ENCODE results near the gene PLEKHO2. TPM values are rescaled to one million over a fixed set of nuclear protein-coding genes. Genes with fewer than 3 reads are reported as not detected.

Gene PLEKHO2
- total and polyA plus RNA-seq, 2 of the 13 experiments (the other 11 are each of a cell fraction or from before 2014, with no cell fraction given), result 3.8 to 4.8 TPM

GRCh38 chr15:64851503-64851840, 9.8 kb downstream of the PLEKHO2 start:
- POLR2A ChIA-PET, result no interaction called here
- BruUV-seq (replicated peaks), result no TSS peak
- CTCF ChIA-PET (ENCODE audit: low intra/inter-chr PET ratio, low total read pairs), result no interaction called here
- FAIRE-seq, result no peak
- Histone ChIP-seq H3K4me1 (ENCODE audit: insufficient read depth, low read length) (peaks cover 25% of the 10 kb centered on the region), H3K79me2 (ENCODE audit: insufficient read depth, low read length) (no peaks in the 10 kb centered on the region), H4K20me1 (ENCODE audit: insufficient read depth, low read length) (no peaks in the 10 kb centered on the region), H3K9ac (ENCODE audit: insufficient read depth, low read depth, low read length) (no peak overlapping the region), H3K9me3 (ENCODE audit: low read length) (no peaks in the 10 kb centered on the region), H3K36me3 (replicated peaks in 1 of 2; ENCODE audit: control insufficient read depth in 1 of 2, insufficient read depth in 2 of 2, low read length in 2 of 2) (peaks cover 12 to 27% of the 10 kb centered on the region in 2 experiments; a peak in 3 of 5 replicates), H3K4me2 (ENCODE audit: low read depth, low read length) (no peak overlapping the region), H3K27me3 (ENCODE audit: control insufficient read depth in 1 of 2, insufficient read depth in 2 of 2, low read length in 2 of 2) (no peaks in the 10 kb centered on the region), H3K4me3 (replicated peaks in 1 of 3; ENCODE audit: insufficient read depth in 1 of 3, low read depth in 2 of 3, low read length in 3 of 3) (no peak overlapping the region), H3K27ac (ENCODE audit: extremely low read length, insufficient read depth, low read length) (no peak overlapping the region), H2AFZ (ENCODE audit: low read length) (no peak overlapping the region)
- in situ Hi-C loops (cut with HindIII; ENCODE audit: extremely low pct_ligation_motif_present, low pct_unique_long_range_greater_than_20kb) (no loop called here), intact Hi-C loops (cut with micrococcal nuclease; ENCODE audit: unreplicated experiment) (no loop called here)
- no peak for ATAC-seq
- WGBS (ENCODE audit: low lambda C conversion rate), result 91% methylated on average over 6 of the region's 6 CpGs
- TF ChIP-seq ZFP90 (CRISPR knock-in tag; IDR thresholded peaks at IDR 0.05; ENCODE audit: borderline replicate concordance) (no peak), MXD1 (CRISPR knock-in tag; IDR thresholded peaks at IDR 0.05) (no peak), SMC3 (IDR thresholded peaks at IDR 0.05; ENCODE audit: low read length) (no peak), ZNF350 (CRISPR knock-in tag; IDR thresholded peaks at IDR 0.05; ENCODE audit: borderline replicate concordance, low read depth) (no peak), TP53 (CRISPR knock-in tag; conservative IDR thresholded peaks at IDR 0.05) (no peak), AKAP8 (CRISPR knock-in tag; IDR thresholded peaks at IDR 0.05) (no peak), KAT8 (CRISPR knock-in tag; IDR thresholded peaks at IDR 0.05) (no peak), SYNCRIP (IDR thresholded peaks at IDR 0.05; ENCODE audit: insufficient read depth, low read depth, low read length) (no peak), RNF219 (CRISPR knock-in tag; IDR thresholded peaks at IDR 0.05) (no peak), ZSCAN22 (CRISPR knock-in tag; IDR thresholded peaks at IDR 0.05) (no peak), ZNF777 (CRISPR knock-in tag; IDR thresholded peaks at IDR 0.05) (no peak), POGZ (CRISPR knock-in tag; IDR thresholded peaks at IDR 0.05) (no peak), ZFP82 (CRISPR knock-in tag; IDR thresholded peaks at IDR 0.05; ENCODE audit: borderline replicate concordance) (no peak), NONO (IDR thresholded peaks at IDR 0.05) (no peak), NONO (CRISPR knock-in tag; conservative IDR thresholded peaks at IDR 0.05) (no peak), ZBTB7A (CRISPR knock-in tag; IDR thresholded peaks at IDR 0.05) (no peak), FOXC1 (CRISPR knock-in tag; IDR thresholded peaks at IDR 0.05; ENCODE audit: borderline replicate concordance) (no peak), KDM4B (CRISPR knock-in tag; IDR thresholded peaks at IDR 0.05) (no peak)
- no peak for DNase-seq (ENCODE audit: low spot score)
